Dedifferentiated amniotic fluid mesenchymal stem cell (primary cell): Measurements from ENCODE around the gene GATC.
A peak's percentile ranks its signal among the peaks of the same experiment; 100 is the strongest.
"Not testable (repeated sequence)": the region's sequence is repeated elsewhere in the genome, so short reads cannot be mapped to it uniquely, and the experiment has no call there.

Experiments used
- DNase-seq: peaks from one replicate; pipeline ENCODE4 v3.0.0-alpha.2; 2016; ENCODE audit errors: extremely low spot score

GATC gene

DNA sequence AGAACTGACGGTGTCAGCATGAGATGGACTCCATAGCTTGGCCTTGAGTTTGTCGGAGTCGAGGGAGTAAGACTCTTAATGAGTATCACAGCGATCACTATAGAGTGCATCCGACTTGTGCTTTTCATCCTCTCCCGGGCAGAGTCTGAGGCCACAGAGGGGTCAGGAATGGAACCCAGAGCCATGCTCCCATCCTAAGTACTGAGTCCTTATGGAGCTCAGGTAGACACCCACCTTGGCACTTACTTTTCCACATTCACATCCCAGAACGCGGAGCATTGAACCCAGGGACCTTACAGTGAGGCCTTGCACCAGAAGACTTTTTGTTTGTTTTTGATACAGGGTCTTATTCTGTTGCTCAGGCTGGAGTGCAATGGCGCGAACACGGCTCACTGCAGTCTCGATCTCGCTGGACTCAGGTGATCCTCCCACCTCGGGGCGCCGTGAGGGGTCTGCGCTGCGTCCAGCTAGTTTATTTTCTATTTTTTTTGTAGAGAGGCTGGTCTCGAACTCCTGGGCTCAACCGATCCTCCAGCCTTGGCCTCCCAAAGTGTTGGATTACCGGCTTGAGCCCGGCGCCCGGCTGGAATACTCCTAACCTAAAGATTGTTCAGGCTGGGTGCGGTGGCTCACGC lies 24.0 kb downstream of the GATC start:
- DNase-seq, result no peak

- no peak for DNase-seq
These were observed 26.3 kb downstream of the GATC start for GRCh38 chr12:120472521-120472920.

GRCh38 chr12:120473807-120474615 lies 27.8 kb downstream of the GATC start:
- DNase-seq, result no peak

GRCh38 chr12:120474616-120474960 lies 28.3 kb downstream of the GATC start:
- peak; percentile 72 for DNase-seq

GRCh38 chr12:120475643-120476042 lies 29.4 kb downstream of the GATC start:
- no peak for DNase-seq

GRCh38 chr12:120479458-120479857 lies 33.2 kb downstream of the GATC start:
- DNase-seq, result no peak

GRCh38 chr12:120480211-120480610 lies 34.0 kb downstream of the GATC start:
- no peak for DNase-seq

GRCh38 chr12:120481022-120481767 lies 35.0 kb downstream of the GATC start:
- DNase-seq, result no peak

- no peak for DNase-seq
These were observed 37.4 kb downstream of the GATC start for GRCh38 chr12:120483621-120484020.

- DNase-seq, result no peak
These were observed 40.0 kb downstream of the GATC start for GRCh38 chr12:120485961-120486881.

GRCh38 chr12:120487552-120487951 lies 41.3 kb downstream of the GATC start:
- DNase-seq, result not testable (repeated sequence)

DNA sequence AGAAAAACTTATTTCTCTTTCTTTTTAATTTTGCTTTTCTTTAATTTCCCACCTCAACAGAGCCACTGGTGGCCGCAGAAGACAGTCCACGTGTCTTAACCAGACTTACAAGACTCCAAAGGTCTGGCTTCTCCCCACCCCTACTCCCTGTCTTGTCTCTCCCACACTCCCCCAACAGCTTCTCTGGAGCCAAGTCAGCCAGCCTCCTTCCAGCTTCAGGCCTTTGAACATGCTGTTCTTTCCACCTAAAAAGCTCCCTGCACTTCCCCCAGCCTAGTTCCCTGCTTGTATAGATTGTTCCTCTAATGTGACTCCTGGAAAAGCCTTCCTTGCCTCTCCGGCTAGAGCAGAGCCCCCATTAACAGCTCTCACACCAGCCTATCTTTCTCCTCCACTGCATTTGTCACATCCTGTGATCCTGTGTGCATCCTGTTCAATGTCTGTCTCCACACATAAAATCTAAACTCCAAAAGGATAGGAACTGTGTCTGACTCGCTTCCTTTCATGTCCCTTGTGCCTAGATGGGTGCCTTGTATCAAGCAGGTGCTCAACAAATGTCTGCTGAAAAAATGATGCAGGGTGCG lies 41.9 kb downstream of the GATC start:
- DNase-seq, result no peak

GRCh38 chr12:120489018-120489417 lies 42.8 kb downstream of the GATC start:
- no peak for DNase-seq

DNA sequence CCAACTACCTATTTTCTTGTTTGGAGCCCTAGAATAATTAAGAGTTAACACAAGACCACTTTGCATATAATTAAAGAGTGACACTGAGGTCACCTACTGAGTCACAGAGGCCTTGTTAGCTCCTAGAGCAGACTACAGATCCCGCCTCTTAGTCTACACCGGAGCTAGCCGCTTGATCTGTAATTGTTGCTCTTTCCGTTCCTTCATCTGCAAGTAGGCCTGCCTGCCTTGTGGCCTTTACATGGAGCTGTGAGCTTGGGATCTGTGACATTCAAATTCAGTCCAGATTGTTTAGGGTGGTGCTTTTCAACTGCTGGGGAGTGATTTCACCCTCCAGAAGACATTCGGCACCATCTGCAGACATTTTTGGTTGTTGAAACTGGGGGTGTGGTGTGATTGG lies 44.1 kb downstream of the GATC start:
- DNase-seq, result no peak

- no peak for DNase-seq
These were observed 44.7 kb downstream of the GATC start for GRCh38 chr12:120490833-120491512.

GRCh38 chr12:120495186-120495730 lies 49.0 kb downstream of the GATC start:
- no peak for DNase-seq

DNA sequence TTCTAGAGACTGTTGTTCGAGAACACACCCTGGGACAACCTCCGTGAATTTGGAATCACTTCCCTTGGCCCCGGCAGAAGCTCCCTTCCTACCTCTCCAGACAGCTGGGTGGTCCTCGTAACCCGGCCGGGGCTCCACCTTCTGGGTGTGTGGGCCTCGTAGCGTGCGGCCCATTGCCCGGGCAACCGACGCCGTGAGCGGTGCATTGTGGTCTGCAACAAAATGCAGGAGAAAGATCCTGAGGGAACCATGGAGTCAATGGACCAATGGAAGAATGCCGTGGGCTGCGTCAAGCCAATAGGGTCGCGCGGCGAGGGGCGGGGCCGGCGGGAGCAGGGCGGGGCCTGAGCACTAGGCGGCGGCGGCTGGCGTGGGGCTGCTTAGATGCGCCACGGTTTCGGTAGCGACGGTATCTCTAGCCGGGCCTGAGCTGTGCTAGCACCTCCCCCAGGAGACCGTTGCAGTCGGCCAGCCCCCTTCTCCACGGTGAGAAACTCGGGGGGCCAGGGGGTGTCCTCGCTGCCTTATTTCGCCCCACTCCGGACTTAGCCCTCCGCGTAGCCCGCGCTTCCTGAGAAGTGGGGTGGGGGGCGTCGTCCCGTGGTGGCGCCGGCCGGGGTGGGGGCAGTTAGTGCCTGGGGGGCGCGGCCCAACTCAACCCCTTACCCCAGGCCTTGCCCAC lies 49.6 kb downstream of the GATC start, which contains the start of gene DYNLL1:
TSS of gene DYNLL1 (plus strand) at position 383 of the 682 bp plus-strand sequence. CDS start 309 bp downstream, outside the sequence.
- peak; percentile 93 for DNase-seq

DNA sequence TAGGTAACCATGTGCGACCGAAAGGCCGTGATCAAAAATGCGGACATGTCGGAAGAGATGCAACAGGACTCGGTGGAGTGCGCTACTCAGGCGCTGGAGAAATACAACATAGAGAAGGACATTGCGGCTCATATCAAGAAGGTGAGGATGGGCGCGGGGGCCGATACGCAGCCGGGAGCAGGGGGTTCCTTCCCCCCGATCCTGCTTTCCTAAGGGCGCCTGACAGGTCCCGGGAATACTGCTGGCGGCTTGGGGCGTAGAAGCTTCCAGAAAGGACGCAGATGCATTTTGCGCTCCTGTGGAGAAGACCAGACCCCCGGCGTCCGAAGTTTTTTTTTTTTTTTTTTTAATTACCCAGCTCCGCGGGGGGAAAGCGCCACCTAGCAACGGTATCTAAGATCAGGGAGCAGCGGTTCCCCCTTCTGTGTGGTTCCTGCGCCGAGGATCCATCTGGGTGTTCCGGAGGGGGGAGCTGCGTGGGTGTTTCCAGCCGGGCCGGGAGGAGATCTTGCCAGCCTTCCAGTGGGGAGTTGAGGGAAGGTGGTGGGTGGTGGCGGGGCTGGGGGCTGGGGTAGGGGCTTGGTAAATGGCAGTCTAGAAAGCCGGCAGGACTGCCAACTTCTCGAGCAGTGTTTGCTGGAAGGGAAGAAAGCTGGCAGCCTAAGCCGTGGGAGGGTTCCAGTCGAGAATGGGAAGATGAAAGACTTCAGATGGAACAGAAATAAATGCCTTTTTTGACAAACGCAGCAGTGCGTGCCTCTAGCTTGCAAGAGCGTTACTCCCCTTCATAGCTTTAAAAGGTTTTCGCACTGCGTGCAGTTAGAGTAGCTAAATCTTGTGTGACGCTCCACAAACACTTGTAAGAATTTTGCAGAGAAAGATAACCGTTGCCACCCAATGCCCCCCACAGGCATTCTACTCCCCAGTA lies 50.4 kb downstream of the GATC start:
- peak; percentile 20 for DNase-seq
